HepG2 (cell line): ENCODE data around the gene ATP6V0E1. TPM values are rescaled to one million over a fixed set of nuclear protein-coding genes. Genes with fewer than 3 reads are reported as not detected.

ENCODE experiments used
- CHD2 ChIP-seq: IDR thresholded peaks from 2 replicates; pipeline ENCODE4 v1.6.1; 2011; ENCODE audit warnings: low read depth, low read length, improper control_type of control experiment
- FOXK2 ChIP-seq: fragments of 450-650 bp; IDR thresholded peaks from 2 replicates; pipeline ENCODE4 v1.6.1; 2016
- IRX3 ChIP-seq: sonication (generic); formaldehyde crosslinking; IDR thresholded peaks from 2 replicates; pipeline ENCODE4 v1.8.1; 2023; ENCODE audit warnings: mild to moderate bottlenecking, low read depth, missing genetic modification reagents, borderline replicate concordance
- NFIC ChIP-seq: IDR thresholded peaks from 2 replicates; pipeline ENCODE4 v1.6.1; 2012; ENCODE audit warnings: mild to moderate bottlenecking, low read length, inconsistent platforms
- NR2C2 ChIP-seq: sonication (generic); formaldehyde crosslinking; IDR thresholded peaks from 2 replicates; pipeline ENCODE4 v1.4.0; 2020; ENCODE audit warnings: missing genetic modification reagents, mild to moderate bottlenecking, moderate library complexity, borderline replicate concordance
- SCMH1 ChIP-seq: sonication (generic); formaldehyde crosslinking; IDR thresholded peaks from 2 replicates; pipeline ENCODE4 v1.9.0; 2021; ENCODE audit warnings: missing genetic modification reagents, mild to moderate bottlenecking, borderline replicate concordance
- TGIF2 ChIP-seq: IDR thresholded peaks from 2 replicates; pipeline ENCODE4 v1.6.1; 2016; ENCODE audit warnings: control low read depth, missing compliant biosample characterization
- ZNF121 ChIP-seq: sonication (generic); formaldehyde crosslinking; IDR thresholded peaks from 2 replicates; pipeline ENCODE4 v1.5.0; 2020; ENCODE audit warnings: mild to moderate bottlenecking, missing genetic modification reagents
- ZNF430 ChIP-seq: sonication (generic); formaldehyde crosslinking; IDR thresholded peaks from 2 replicates; pipeline ENCODE4 v1.9.0; 2021; ENCODE audit warnings: mild to moderate bottlenecking, missing genetic modification reagents
- ZNF550 ChIP-seq: sonication (generic); formaldehyde crosslinking; IDR thresholded peaks from 2 replicates; pipeline ENCODE4 v1.4.0; 2020; ENCODE audit warnings: mild to moderate bottlenecking, missing genetic modification reagents, borderline replicate concordance
- ZNF589 ChIP-seq: sonication (generic); formaldehyde crosslinking; conservative IDR thresholded peaks from 2 replicates; pipeline ENCODE4 v1.8.0; 2022; ENCODE audit warnings: mild to moderate bottlenecking, moderate library complexity, missing genetic modification reagents
- polyA plus RNA-seq, 8 experiments: library from polyadenylated mRNA; depleted of rRNA in 3 of 8; stranded (reverse) in 7 of 8; unstranded in 1 of 8; fragments of >200 nt; fragmentation: Illumina TruSeq in 4 of 8; extraction: Trizol in 4 of 8; gene quantifications; 2 replicates each; pipeline versions ENCODE4 v1.2.1 to v1.2.3, GENCODE V29; 2011 to 2016; ENCODE audit warnings: low read depth in 4 of 8, missing spikeins in 1 of 8, mixed read lengths in 1 of 8; ENCODE audit not compliant: insufficient read depth in 1 of 8
- total RNA-seq, 5 experiments: library from RNA; depleted of rRNA; stranded (reverse); fragments of >200 nt; fragmentation: Illumina TruSeq; extraction: Trizol; gene quantifications; 2 replicates each; pipeline ENCODE4 v1.2.3, GENCODE V29; 2016; ENCODE audit warnings: low read depth in 1 of 5
- TF ChIP-seq, protein P1 (sequence below): sonication (generic); formaldehyde crosslinking; IDR thresholded peaks from 2 replicates; pipeline ENCODE4 v1.4.0; 2020; ENCODE audit warnings: missing genetic modification reagents
- TF ChIP-seq, protein P2 (sequence below), 2 experiments: fragments of 450-650 bp in 1 of 2; sonication (generic) in 1 of 2; formaldehyde crosslinking in 1 of 2; IDR thresholded peaks; 2 replicates each; pipeline versions ENCODE4 v1.6.1 to v1.8.0; 2016 to 2022; ENCODE audit warnings: antibody characterized with exemption in 1 of 2, mild to moderate bottlenecking in 1 of 2, missing genetic modification reagents in 1 of 2
- TF ChIP-seq, protein P3 (sequence below): sonication (generic); formaldehyde crosslinking; IDR thresholded peaks from 2 replicates; pipeline ENCODE4 v1.5.1; 2020; ENCODE audit warnings: missing genetic modification reagents, mild to moderate bottlenecking, borderline replicate concordance

Gene ATP6V0E1
- total and polyA plus RNA-seq, 2 of the 13 experiments (the other 11 are each of a cell fraction or from before 2014, with no cell fraction given), result 143 to 215 TPM

DNA sequence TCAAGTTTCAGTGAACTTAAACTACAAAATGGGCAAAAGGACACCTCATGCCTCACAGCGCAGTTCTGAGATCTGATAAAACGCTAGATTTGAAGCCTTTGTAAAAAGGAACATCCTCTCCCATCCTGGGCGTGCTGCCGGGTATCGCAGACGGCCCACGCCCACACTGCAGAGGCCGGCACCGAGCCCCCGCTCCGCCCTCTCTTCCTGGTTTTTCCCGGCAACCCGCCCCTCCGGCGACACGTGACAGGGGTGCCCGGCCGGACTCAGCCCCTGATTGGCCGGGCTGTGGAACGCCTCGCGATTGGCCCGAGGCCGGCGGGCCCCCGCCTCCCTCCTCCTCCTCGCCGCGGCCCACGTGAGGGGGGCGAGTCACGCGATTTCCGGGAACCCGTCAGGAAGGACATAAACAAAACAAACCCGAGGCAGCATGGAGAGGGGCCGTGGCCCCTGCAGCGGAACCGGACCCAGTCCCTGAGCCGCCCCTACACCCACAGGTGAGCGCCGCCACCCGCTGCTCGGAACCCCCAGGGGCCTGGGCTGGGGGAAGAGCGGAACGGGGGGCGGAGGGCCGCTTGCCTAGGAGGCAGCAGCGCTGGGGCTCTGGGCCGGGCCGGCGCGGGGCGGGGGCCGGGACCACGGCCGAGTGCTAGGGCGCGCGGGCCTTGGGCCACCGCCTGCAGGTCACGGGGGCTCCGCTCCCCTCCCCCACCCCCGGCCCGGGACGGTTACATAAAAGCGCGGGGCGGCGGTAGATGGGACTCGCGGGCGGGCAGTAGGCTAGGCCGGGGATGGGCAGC lies 72.6 kb downstream of the ATP6V0E1 start, which contains the start of gene CREBRF (continued):
- TF ChIP-seq, protein P1, sequence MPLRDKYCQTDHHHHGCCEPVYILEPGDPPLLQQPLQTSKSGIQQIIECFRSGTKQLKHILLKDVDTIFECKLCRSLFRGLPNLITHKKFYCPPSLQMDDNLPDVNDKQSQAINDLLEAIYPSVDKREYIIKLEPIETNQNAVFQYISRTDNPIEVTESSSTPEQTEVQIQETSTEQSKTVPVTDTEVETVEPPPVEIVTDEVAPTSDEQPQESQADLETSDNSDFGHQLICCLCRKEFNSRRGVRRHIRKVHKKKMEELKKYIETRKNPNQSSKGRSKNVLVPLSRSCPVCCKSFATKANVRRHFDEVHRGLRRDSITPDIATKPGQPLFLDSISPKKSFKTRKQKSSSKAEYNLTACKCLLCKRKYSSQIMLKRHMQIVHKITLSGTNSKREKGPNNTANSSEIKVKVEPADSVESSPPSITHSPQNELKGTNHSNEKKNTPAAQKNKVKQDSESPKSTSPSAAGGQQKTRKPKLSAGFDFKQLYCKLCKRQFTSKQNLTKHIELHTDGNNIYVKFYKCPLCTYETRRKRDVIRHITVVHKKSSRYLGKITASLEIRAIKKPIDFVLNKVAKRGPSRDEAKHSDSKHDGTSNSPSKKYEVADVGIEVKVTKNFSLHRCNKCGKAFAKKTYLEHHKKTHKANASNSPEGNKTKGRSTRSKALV, result no peak
- TF ChIP-seq, protein P2, sequence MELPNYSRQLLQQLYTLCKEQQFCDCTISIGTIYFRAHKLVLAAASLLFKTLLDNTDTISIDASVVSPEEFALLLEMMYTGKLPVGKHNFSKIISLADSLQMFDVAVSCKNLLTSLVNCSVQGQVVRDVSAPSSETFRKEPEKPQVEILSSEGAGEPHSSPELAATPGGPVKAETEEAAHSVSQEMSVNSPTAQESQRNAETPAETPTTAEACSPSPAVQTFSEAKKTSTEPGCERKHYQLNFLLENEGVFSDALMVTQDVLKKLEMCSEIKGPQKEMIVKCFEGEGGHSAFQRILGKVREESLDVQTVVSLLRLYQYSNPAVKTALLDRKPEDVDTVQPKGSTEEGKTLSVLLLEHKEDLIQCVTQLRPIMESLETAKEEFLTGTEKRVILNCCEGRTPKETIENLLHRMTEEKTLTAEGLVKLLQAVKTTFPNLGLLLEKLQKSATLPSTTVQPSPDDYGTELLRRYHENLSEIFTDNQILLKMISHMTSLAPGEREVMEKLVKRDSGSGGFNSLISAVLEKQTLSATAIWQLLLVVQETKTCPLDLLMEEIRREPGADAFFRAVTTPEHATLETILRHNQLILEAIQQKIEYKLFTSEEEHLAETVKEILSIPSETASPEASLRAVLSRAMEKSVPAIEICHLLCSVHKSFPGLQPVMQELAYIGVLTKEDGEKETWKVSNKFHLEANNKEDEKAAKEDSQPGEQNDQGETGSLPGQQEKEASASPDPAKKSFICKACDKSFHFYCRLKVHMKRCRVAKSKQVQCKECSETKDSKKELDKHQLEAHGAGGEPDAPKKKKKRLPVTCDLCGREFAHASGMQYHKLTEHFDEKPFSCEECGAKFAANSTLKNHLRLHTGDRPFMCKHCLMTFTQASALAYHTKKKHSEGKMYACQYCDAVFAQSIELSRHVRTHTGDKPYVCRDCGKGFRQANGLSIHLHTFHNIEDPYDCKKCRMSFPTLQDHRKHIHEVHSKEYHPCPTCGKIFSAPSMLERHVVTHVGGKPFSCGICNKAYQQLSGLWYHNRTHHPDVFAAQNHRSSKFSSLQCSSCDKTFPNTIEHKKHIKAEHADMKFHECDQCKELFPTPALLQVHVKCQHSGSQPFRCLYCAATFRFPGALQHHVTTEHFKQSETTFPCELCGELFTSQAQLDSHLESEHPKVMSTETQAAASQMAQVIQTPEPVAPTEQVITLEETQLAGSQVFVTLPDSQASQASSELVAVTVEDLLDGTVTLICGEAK (IDR thresholded peaks at IDR 0.05), result no peak
- TF ChIP-seq, protein P2 (CRISPR knock-in tag; IDR thresholded peaks at IDR 0.05), result 0 out of 2 replicates have a peak, but pooled peaks have one; percentile 39
- no peak for TF ChIP-seq ZNF550 (CRISPR knock-in tag)
- no peak for TF ChIP-seq ZNF121 (CRISPR knock-in tag)
- TF ChIP-seq ZNF589 (CRISPR knock-in tag), result no peak
- peak; percentile 78 for TF ChIP-seq CHD2
- no peak for TF ChIP-seq ZNF430 (CRISPR knock-in tag)
- TF ChIP-seq, protein P3, sequence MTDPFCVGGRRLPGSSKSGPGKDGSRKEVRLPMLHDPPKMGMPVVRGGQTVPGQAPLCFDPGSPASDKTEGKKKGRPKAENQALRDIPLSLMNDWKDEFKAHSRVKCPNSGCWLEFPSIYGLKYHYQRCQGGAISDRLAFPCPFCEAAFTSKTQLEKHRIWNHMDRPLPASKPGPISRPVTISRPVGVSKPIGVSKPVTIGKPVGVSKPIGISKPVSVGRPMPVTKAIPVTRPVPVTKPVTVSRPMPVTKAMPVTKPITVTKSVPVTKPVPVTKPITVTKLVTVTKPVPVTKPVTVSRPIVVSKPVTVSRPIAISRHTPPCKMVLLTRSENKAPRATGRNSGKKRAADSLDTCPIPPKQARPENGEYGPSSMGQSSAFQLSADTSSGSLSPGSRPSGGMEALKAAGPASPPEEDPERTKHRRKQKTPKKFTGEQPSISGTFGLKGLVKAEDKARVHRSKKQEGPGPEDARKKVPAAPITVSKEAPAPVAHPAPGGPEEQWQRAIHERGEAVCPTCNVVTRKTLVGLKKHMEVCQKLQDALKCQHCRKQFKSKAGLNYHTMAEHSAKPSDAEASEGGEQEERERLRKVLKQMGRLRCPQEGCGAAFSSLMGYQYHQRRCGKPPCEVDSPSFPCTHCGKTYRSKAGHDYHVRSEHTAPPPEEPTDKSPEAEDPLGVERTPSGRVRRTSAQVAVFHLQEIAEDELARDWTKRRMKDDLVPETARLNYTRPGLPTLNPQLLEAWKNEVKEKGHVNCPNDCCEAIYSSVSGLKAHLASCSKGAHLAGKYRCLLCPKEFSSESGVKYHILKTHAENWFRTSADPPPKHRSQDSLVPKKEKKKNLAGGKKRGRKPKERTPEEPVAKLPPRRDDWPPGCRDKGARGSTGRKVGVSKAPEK (CRISPR knock-in tag), result no peak
- TF ChIP-seq FOXK2, result peak; percentile 69
- TF ChIP-seq NR2C2 (CRISPR knock-in tag), result peak; percentile 28; the same call in 1 of the 2 replicates
- no peak for TF ChIP-seq IRX3 (CRISPR knock-in tag)
- TF ChIP-seq TGIF2 (CRISPR knock-in tag), result peak; percentile 94
- TF ChIP-seq SCMH1 (CRISPR knock-in tag), result no peak
- TF ChIP-seq NFIC, result no peak
